DOHH2 (cell line): Measurements from ENCODE around the gene IRF2.

ENCODE experiments used
- EZH2phosphoT487 ChIP-seq: fragments of 200-600 bp; sonication (generic); IDR thresholded peaks from 2 replicates; pipeline ENCODE4 v1.6.1; 2017; ENCODE audit warnings: borderline replicate concordance, mild to moderate bottlenecking, antibody characterized with exemption, low read length, moderate library complexity, mixed read lengths
- TF ChIP-seq, protein P1 (sequence below): fragments of 200-600 bp; sonication (generic); IDR thresholded peaks from one replicate; pipeline ENCODE4 v1.5.1; 2014; ENCODE audit warnings: antibody characterized with exemption, mild to moderate bottlenecking, low read depth, low read length; ENCODE audit not compliant: poor library complexity, severe bottlenecking

DNA sequence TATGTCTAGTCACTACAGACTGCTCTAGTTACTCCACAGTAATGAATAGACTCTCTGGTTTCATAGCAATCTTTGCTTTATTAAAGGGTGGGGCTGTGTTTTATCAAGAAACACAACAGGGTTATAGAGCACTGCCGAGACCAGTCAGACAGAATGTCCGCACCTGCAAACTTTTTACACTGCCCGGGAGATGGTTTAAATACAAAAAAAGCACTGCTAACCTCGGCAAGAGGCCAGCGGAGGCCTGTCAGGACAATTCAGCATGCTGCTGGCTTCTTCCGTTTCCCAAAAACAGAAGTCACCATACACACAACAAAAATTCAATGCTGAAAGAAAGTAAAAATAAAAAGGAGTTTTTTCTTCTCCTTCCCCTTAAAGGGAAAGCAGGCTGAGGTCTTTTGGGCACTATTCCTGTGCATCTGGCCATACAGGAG, 67.4 kb downstream of the IRF2 start:
- TF ChIP-seq, protein P1, sequence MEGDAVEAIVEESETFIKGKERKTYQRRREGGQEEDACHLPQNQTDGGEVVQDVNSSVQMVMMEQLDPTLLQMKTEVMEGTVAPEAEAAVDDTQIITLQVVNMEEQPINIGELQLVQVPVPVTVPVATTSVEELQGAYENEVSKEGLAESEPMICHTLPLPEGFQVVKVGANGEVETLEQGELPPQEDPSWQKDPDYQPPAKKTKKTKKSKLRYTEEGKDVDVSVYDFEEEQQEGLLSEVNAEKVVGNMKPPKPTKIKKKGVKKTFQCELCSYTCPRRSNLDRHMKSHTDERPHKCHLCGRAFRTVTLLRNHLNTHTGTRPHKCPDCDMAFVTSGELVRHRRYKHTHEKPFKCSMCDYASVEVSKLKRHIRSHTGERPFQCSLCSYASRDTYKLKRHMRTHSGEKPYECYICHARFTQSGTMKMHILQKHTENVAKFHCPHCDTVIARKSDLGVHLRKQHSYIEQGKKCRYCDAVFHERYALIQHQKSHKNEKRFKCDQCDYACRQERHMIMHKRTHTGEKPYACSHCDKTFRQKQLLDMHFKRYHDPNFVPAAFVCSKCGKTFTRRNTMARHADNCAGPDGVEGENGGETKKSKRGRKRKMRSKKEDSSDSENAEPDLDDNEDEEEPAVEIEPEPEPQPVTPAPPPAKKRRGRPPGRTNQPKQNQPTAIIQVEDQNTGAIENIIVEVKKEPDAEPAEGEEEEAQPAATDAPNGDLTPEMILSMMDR: no peak
- TF ChIP-seq EZH2phosphoT487: no peak
